ENCODE results near the gene GTF3C2. TPM values are rescaled to one million over a fixed set of nuclear protein-coding genes. Genes with fewer than 3 reads are reported as not detected.

GTF3C2 gene
- total RNA-seq, 1 donor from 2014 or later = 114 TPM

DNA sequence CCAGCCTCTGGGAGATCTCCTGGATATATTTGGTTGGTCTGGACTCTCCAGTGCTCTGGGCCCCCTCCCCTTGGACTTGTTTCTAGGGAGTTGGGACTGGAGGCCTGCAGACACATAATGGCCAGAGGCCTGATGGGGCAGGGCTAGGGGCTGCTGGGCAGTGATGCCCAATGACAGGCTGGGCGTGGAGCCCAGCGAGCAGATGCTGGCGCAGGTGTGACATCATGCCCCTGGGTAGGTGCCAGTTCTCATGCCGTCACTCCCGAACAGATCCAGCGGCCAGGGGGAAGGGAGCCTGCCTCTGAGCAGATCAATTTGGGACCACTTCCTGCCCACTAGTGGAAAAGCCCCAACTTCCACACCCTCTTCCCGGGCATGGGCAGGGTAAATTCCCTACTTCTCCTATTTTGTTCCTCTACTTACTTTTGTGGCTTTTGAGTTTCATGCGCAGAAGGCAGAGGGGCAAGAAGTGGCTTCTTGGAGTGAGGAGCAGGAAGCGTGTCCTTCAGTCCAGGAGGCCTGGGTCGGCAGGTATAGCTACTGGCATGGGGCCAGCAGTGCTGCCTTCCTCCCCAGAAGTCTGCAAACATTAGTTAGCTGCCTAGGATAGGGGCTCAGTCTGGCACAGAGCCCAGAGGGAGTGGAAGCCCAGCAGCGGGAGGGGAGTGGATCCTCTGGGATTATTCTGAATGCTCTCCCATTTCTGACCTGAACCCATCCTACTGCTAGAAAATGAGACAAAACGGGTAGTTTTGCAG, 39.7 kb downstream of the GTF3C2 start:
- DNase-seq (ENCODE audit: low read depth, low spot score) = no peak
- Mint-ChIP-seq H3K36me3 (ENCODE audit: low read depth) (no peaks in the 10 kb centered on the region), H3K27me3 (ENCODE audit: low read depth) (peaks cover 2% of the 10 kb centered on the region), H3K4me3 (no peak overlapping the region), H3K9me3 (no peaks in the 10 kb centered on the region), H3K4me1 (peaks cover 7% of the 10 kb centered on the region), H3K27ac (ENCODE audit: unreplicated experiment) (no peak overlapping the region)
- TF ChIP-seq, protein P1, sequence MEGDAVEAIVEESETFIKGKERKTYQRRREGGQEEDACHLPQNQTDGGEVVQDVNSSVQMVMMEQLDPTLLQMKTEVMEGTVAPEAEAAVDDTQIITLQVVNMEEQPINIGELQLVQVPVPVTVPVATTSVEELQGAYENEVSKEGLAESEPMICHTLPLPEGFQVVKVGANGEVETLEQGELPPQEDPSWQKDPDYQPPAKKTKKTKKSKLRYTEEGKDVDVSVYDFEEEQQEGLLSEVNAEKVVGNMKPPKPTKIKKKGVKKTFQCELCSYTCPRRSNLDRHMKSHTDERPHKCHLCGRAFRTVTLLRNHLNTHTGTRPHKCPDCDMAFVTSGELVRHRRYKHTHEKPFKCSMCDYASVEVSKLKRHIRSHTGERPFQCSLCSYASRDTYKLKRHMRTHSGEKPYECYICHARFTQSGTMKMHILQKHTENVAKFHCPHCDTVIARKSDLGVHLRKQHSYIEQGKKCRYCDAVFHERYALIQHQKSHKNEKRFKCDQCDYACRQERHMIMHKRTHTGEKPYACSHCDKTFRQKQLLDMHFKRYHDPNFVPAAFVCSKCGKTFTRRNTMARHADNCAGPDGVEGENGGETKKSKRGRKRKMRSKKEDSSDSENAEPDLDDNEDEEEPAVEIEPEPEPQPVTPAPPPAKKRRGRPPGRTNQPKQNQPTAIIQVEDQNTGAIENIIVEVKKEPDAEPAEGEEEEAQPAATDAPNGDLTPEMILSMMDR (conservative IDR thresholded peaks at IDR 0.05) = no peak

DNA sequence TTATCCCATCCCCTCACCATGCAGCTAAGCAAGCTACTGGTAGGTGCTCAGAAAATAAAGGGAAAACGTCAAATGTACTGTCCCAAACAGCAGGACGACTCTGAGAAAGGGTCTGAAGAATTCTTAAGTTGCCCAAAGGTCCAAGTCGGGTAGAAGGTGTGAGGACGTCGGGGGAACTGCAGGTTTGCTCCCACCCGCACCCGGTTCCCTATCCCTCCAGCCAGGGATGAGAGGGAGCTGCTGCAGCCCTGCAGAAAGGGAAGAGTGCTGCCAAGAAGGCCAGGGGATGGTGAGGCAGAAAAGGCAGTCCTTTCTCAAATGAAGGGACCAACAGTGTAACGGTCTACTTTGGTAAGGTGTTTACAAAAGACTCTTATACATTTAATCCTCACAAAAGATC, 41.4 kb downstream of the GTF3C2 start:
- Mint-ChIP-seq H3K27ac (ENCODE audit: unreplicated experiment) (no peak overlapping the region), H3K27me3 (ENCODE audit: low read depth) (peaks cover 9% of the 10 kb centered on the region), H3K4me1 (no peaks in the 10 kb centered on the region), H3K9me3 (no peaks in the 10 kb centered on the region), H3K36me3 (ENCODE audit: low read depth) (peaks cover 7% of the 10 kb centered on the region), H3K4me3 (no peak overlapping the region)
- no peak for DNase-seq (ENCODE audit: low read depth, low spot score)
- TF ChIP-seq, protein P1 (conservative IDR thresholded peaks at IDR 0.05) = no peak

DNA sequence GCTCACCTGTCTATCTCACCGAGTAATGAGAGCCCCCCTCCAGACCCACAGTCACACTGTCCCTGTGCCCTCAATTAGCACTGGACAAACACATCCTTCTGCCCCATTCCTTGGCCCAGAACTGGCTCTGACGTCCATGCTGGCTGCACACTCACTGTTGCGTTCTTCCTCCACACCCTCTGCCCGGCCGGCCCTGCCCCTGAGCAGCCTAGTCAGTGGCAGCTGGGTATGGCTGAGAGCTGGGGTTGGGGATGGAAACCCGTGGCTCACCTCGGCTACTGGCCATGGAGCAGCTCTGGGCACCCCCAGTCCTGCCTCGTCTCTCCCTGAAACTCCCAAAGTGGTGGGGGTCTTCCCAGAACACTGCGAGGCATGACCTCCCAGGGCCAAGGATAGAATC, 41.9 kb downstream of the GTF3C2 start:
- Mint-ChIP-seq H3K4me1 (no peaks in the 10 kb centered on the region), H3K27me3 (ENCODE audit: low read depth) (peaks cover 11% of the 10 kb centered on the region), H3K36me3 (ENCODE audit: low read depth) (peaks cover 9% of the 10 kb centered on the region), H3K9me3 (no peaks in the 10 kb centered on the region), H3K27ac (ENCODE audit: unreplicated experiment) (no peak overlapping the region), H3K4me3 (no peak overlapping the region)
- TF ChIP-seq, protein P1 (conservative IDR thresholded peaks at IDR 0.05) = no peak
- DNase-seq (ENCODE audit: low read depth, low spot score) = no peak

DNA sequence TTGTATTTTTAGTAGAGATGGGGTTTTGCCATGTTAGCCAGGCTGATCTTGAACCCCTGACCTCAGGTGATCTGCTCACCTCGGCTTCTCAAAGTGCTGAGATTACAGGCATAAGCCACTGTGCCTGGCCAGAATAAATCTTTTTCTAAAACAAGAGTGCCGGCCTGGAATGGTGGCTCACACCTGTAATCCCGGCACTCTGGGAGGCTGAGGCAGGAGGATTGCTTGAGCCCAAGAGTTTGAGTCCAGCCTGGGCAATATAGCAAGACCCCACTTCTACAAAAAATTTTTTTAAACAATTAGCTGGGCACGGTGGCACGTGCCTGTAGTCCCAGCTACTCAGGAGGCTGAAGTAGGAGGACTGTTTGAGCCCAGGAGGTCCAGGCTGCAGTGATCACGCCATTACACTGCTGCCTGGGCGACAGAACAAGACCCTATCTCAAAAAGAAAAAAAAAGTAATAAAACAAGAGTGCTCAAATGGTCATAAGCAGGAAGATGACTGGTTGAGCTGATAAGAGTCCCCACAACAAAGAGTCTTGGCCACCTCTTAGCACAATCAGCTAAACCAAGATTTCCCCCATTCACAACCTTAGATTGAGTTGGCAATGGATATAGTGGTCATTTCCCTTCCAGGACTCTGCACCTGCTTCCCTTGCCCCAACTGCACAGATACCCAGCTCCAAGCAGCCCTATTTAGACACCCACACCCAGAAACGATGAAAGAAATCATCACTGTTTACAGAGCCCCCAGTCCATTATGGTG, 42.5 kb downstream of the GTF3C2 start:
- Mint-ChIP-seq H3K4me1 (no peaks in the 10 kb centered on the region), H3K27ac (ENCODE audit: unreplicated experiment) (no peak overlapping the region), H3K4me3 (no peak overlapping the region), H3K27me3 (ENCODE audit: low read depth) (peaks cover 17% of the 10 kb centered on the region), H3K9me3 (no peaks in the 10 kb centered on the region), H3K36me3 (ENCODE audit: low read depth) (peaks cover 13% of the 10 kb centered on the region)
- TF ChIP-seq, protein P1 (conservative IDR thresholded peaks at IDR 0.05) = no peak
- DNase-seq (ENCODE audit: low read depth, low spot score) = no peak

DNA sequence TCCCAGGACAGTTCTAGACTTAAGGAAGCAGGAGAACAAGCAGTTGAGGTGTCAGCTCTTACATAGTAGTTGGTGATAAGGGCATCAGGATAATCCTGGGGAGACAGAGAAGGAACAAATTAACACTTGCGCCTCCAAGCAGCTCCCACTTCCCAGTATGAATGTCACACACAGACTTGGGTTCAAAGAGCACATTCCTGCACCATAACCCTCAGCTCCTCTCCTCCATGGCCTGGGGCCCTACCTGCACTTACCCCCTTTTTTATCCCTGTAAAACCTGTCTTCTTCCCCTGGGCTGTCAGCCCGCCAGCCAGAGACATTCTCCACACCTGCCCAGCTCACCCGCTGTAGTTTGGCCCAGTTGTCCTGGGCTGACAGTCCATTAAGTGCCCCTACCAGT, 44.4 kb downstream of the GTF3C2 start:
- Mint-ChIP-seq H3K9me3 (no peaks in the 10 kb centered on the region), H3K27me3 (ENCODE audit: low read depth) (peaks cover 34% of the 10 kb centered on the region), H3K27ac (ENCODE audit: unreplicated experiment) (no peak overlapping the region), H3K4me1 (peaks cover 5% of the 10 kb centered on the region), H3K4me3 (no peak overlapping the region), H3K36me3 (ENCODE audit: low read depth) (peaks cover 13% of the 10 kb centered on the region)
- TF ChIP-seq, protein P1 (conservative IDR thresholded peaks at IDR 0.05) = no peak
- DNase-seq (ENCODE audit: low read depth, low spot score) = no peak

Data from neural crest cell (in vitro differentiated cells).